T-helper 1 cell (primary cell): ENCODE measurements around the gene PRODH2.
"Not testable (repeated sequence)": the region's sequence is repeated elsewhere in the genome, so short reads cannot be mapped to it uniquely, and the experiment has no call there.

Experiments used
- DNase-seq, 5 donors: peaks; one replicate each; pipeline ENCODE4 v3.0.0-alpha.2; 2012 to 2020

The PRODH2 gene

GRCh38 chr19:35843676-35844481, 31.2 kb upstream of the PRODH2 start:
- DNase-seq = no peak

GRCh38 chr19:35842666-35843272, 30.1 kb upstream of the PRODH2 start:
- DNase-seq = no peak

- no peak for DNase-seq
Observed at GRCh38 chr19:35841961-35842595, 29.4 kb upstream of the PRODH2 start.

DNA sequence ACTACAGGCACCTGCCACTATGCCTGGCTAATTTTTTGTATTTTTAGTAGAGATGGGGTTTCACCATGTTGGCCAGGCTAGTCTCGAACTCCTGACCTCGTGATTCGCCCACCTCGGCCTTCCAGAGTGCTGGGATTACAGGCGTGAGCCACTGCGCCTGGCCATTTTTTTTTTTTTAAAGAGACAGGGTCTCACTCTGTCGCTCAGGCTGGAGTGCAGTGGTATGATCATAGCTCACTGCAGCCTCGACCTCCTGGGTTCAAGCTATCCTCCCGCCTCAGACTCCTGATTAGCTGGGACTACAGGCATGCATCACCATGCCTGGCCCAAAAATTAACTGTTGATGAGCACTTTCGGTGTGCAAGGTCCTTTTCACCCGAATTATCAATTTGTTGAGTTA, 23.5 kb upstream of the PRODH2 start:
- DNase-seq = not testable (repeated sequence)

- no peak for DNase-seq
Observed at GRCh38 chr19:35833972-35834371, 21.3 kb upstream of the PRODH2 start.

GRCh38 chr19:35832054-35832453, 19.4 kb upstream of the PRODH2 start:
- DNase-seq = no peak

DNA sequence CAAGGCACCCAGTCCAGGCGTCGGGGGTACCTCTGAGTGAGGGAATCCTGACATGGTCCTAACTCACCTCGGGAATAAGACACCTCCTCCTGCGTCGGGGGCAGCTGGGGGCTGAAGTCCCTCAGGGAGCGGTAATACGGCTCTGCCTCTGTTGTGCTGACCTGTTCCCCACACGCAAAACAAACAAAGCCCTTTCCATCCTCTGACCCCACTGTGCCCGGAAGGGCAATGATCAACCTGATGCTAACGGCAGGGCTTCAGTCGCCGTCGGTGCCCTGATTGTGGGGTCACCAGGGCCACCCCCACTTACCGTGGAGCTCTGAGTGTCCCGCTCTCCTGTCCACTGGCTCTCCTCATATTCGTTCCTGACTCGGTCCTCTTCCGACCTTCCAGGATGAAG, 18.3 kb upstream of the PRODH2 start:
- DNase-seq = no peak

- DNase-seq = peak in 2 of 5 donors; percentile 27 to 47
Observed at GRCh38 chr19:35828692-35829301, 16.2 kb upstream of the PRODH2 start.

- DNase-seq = no peak
Observed at GRCh38 chr19:35824150-35824549, 11.5 kb upstream of the PRODH2 start.

DNA sequence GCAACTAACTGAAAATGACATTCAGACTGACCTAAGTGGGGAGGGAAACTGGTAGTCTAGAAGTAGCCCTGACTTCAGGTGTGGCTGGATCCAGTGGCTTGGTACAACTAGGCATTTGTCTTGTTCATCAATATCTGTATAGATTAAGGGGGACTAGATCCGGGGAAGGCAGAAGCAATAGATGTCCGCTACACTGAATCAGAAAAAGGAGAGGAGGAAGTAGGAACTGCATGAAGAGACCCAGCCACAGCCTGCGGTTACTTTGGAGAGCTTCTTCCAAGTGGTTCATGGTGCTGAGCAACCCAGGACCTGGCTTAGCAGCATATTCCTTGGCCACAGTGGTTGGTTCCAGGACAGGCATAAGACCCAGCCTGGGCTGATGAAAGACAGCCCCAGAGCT, 9.9 kb upstream of the PRODH2 start:
- no peak for DNase-seq

- DNase-seq = no peak
Observed at GRCh38 chr19:35818445-35818844, 5.8 kb upstream of the PRODH2 start.

DNA sequence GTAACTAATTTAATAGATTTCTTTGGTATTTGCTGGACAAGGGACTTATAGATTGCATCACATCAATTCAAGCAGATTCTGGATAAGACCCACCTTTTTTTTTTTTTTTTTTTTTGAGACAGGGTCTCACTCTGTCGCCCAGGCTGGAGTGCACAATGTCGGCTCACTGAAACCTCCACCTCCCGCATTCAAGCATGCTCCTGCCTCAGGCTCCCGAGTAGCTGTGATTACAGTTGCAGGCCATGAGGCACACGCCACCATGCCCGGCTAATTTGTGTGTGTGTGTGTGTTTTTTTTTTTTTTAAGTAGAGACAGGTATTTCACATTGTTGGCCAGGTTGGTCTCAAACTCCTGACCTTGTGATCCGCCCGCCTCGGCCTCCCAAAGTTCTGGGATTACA, 4.2 kb upstream of the PRODH2 start:
- no peak for DNase-seq

DNA sequence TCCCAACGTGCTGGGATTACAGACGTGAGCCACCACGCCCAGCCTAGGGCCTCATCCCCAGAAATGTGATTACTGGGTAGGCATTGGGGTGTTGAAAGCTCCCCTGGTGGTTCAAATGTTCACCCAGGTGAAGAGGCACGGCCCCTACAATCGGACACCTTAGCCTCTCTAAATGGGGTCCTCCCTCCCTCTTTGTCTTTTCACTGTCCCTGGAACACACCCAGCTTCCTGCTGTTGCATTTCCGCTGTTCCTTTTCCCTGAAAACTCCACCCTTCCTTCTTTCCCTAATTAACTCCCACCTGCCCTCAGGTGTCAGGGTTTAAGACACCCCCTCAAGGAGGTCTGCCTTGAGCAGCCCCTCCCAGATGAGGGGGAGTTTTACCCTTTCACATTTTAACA, 3.6 kb upstream of the PRODH2 start:
- DNase-seq = no peak

DNA sequence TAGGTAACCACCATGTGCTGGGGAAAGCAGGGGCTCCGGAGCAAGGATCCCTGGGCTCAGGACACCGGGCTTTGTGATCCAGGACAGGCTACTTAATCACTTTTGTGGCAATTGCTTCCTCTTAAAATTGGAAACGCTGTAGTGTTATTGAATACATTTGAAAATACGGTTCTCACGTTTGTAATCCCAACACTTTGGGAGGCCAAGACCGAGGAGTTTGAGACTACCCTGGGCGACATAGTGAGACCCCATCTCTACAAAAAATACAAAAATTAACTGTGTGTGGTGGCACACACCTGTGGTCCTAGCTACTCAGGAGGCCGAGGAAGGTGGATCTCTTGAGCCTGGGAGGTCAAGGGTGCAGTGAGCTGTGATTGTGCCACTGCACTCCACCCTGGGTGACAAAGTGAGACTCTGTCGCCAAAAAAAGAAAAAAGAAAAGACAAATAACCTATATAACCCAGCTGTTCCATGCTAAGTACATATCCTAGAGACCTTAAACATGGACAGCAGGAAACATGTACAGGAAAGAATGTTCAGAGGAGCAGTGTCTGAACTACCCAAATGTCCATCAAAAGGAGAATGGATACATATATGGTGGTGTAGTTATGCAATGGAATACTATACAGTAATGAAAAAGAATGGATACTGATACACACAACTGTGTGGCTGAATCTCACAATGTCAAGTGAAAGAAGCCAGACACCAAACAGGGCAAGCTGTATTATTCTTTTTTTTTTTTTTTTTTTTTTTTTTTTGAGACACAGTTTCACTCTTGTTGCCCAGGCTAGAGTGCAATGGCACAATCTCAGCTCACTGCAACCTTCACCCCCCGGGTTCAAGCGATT, 622 bp upstream of the PRODH2 start:
- no peak for DNase-seq

DNA sequence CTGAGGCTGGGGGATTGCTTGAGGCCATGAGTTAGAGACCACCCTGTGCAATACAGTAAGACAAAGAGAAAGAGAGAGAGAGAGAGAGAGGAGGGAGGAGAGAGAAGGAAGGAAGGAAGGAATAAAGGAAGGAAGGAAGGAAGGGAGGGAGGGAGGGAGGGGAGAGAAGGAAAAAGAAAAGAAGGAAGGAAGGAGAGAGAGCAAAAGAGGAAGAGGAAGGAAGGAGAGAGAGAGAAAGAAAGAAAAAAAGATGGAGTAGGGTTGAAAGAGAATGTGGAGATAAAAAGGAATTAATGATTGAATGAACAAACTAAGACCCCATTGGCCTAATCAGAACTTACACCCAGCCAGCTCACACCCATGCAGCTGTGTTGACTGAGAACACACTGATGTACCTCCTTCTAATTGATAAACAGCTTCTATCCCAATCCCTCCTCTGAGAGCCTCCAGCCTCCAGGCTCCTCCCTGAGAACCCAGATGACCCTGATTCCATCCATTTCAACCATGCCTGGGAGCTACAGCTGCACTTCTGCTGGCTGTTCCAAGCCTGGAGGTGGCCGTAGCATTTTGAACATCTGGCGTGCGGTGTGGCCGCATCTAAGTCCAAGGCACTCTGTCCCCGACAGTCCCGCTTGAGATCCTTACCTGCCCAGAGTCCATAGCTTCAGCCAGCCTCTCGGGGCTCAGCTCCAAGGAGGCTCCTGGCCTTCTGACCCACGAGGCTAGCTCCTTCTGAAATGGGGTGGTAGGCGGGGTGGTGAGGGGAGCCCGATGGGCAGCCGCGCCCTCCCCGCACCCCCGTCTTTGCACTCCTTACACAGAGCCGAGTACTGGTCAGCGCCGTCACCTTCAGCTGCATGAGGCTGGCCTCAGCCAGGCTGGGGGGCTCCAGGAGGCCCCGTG, 1.1 kb downstream of the PRODH2 start:
- no peak for DNase-seq

DNA sequence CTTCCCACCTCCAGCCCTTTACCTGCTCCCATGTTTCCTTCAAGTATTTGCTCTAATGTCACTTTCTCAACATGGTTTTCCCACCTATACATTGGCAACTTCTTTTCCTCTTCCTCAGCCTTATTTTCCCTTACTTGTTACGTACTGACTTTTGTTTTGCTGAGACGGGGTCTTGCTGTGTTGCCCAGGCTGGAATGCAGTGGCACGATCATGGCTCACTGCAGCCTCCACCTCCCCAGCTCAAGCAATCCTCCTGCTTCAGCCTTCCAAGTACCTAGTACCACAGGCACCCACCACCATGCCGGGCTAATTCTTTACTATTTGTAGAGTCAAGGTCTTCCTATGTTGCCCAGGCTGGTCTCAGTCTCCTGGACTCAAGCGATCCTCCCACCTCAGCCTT, 5.0 kb downstream of the PRODH2 start:
- no peak for DNase-seq

DNA sequence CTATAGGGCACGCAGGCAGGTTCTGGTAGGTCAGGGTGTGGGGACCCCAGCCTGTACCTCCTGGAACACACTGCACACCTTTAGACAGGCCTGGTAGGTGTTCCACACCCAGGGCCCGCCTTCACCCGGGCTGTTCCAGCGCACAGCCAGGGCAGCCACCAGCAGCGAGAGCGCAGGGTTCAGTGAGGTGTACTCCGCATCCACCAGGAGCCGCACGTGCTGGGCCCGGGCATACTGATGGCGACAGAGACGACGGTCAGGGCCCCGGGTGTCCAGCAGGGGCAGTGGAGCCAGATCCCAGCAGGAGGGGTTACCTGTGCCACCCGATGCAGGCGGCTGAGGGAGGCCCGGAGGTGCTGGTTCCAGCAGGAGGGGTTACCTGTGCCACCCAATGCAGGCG, 6.0 kb downstream of the PRODH2 start:
- DNase-seq = no peak

DNA sequence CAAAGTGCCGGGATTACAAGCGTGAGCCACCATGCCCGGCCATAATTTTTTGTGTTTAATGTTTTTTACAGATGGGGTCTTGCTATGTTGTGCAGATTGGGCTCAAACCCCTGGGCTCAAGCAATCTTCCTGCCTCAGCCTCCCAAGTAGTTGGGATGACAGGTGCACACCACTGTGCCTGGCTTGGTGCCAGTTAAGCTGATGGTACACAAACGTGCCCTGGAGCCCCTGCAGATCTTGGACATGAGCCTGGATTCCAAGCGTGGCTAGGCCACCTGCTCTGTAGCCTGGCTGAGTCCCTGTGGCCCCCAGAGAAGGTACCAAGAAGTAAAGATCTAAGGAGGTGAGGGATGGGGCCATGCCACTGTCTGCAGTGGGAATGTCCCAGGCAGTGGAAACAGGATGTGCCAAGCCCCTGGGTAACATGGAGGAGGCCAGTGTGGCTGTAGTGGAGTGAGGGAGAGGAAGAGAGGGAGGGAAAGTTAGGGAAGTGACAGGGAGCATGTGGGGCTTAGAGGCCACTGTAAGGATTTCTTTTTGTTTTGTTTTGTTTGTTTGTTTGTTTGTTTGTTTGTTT, 7.0 kb downstream of the PRODH2 start:
- DNase-seq = no peak

DNA sequence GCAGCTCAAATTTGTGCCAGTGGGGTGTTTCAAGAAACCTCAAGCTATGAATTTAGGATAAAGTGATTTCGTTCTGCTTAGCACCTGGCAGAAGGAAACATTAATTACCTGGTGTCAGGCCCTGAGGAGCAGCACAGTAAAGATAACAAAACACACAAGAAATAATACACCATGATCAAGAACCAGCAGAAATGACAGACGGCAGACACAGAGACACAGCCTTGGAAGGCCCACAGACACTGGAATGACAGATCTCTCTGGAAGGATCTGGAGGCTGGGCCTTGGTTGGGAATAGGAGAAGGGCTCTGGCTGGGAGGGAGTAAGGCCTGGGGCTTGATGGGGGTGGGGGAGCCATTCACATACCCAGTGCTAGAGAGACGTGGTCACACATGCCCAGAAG, 10.8 kb downstream of the PRODH2 start:
- no peak for DNase-seq

DNA sequence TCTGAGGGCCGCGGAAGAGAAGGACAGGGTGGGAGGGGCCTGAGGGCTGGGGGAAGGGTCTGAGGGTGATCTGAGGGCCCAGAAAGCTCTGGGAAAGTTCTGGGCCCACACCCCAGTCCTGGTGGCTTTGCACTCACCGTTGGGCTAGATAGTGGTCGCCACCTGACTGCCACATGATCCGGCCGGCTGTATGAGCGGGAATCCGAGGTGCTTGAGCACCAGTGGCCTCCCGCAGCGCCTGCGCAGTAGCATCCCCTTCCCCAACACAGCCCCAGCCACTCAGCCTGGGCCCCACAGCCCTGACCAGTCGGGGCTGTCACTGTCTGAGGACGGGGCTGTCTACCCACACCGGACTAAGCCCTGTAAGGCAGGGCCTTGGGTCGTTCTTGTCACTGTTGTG, 15.0 kb downstream of the PRODH2 start:
- no peak for DNase-seq
